IMR-90 (cell line): ENCODE results near the gene MYCBPAP. TPM values are rescaled to one million over a fixed set of nuclear protein-coding genes. Genes with fewer than 3 reads are reported as not detected.

Source experiments
- ATAC-seq: fragments of 200-7000 bp; cut with Tn5 transposase; 2 replicates; pipeline ENCODE4 v1.9.1; 2020; ENCODE audit warnings: low read depth, mild to moderate bottlenecking, moderate library complexity
- BruUV-seq: library from RNA; stranded (reverse); fragments of 400-500 nt; replicated peaks from 2 replicates; lab custom pipeline; 2021; lab: Mats Ljungman, UMichigan
- CTCF ChIA-PET: fragments of 300-600 bp; formaldehyde crosslinking; extraction: SDS; loops from one replicate; lab custom pipeline; 2021; ENCODE audit warnings: antibody characterized with exemption; lab: Yijun Ruan, JAX
- POLR2A ChIA-PET: fragments of 300-600 bp; sonication (Branson Sonifier 250); formaldehyde crosslinking; loops from one replicate; lab custom pipeline; 2022; ENCODE audit warnings: antibody characterized with exemption; ENCODE audit not compliant: unreplicated experiment; lab: Charles Lee
- DNase-seq: peaks from one replicate; pipeline ENCODE4 v3.0.0; 2013
- H2AFZ ChIP-seq: replicated peaks from 2 replicates; pipeline ENCODE3; 2013; ENCODE audit warnings: low read length, mild to moderate bottlenecking; ENCODE audit not compliant: poor library complexity
- H2AK5ac ChIP-seq: 2 replicates; pipeline ENCODE4 v1.6.1; 2013; ENCODE audit warnings: low read depth, low read length, inconsistent platforms
- H2AK9ac ChIP-seq: replicated peaks from 2 replicates; pipeline ENCODE3; 2013; ENCODE audit warnings: mild to moderate bottlenecking, low read depth, low read length, moderate library complexity; ENCODE audit not compliant: poor library complexity
- H2BK120ac ChIP-seq: 2 replicates; pipeline ENCODE4 v1.6.1; 2013; ENCODE audit warnings: low read depth, low read length, inconsistent platforms
- H2BK15ac ChIP-seq: 3 replicates; pipeline ENCODE4 v1.6.1; 2013; ENCODE audit warnings: low read depth, low read length, inconsistent platforms
- H2BK20ac ChIP-seq: 2 replicates; pipeline ENCODE4 v1.6.1; 2013; ENCODE audit warnings: low read depth, mild to moderate bottlenecking, inconsistent platforms, low read length, moderate library complexity
- H2BK5ac ChIP-seq: 2 replicates; pipeline ENCODE4 v1.6.1; 2013; ENCODE audit warnings: mild to moderate bottlenecking, low read depth, low read length, inconsistent platforms; ENCODE audit not compliant: poor library complexity, severe bottlenecking
- H3K14ac ChIP-seq: replicated peaks from 2 replicates; pipeline ENCODE4 v1.6.1; 2013; ENCODE audit warnings: low read depth, low read length, inconsistent platforms
- H3K18ac ChIP-seq: 2 replicates; pipeline ENCODE4 v1.6.1; 2013; ENCODE audit warnings: low read depth, low read length, control low read depth
- H3K23ac ChIP-seq: 2 replicates; pipeline ENCODE4 v1.6.1; 2013; ENCODE audit warnings: low read depth, low read length, inconsistent platforms
- H3K27ac ChIP-seq: 2 replicates; pipeline ENCODE4 v1.5.1; 2013; ENCODE audit warnings: mild to moderate bottlenecking, control low read depth, low read length; ENCODE audit not compliant: insufficient read depth
- H3K27me3 ChIP-seq: 2 replicates; pipeline ENCODE4 v1.6.1; 2013; ENCODE audit warnings: low read length; ENCODE audit not compliant: control insufficient read depth, insufficient read depth
- H3K36me3 ChIP-seq: 2 replicates; pipeline ENCODE4 v1.6.1; 2013; ENCODE audit warnings: low read length, mixed read lengths; ENCODE audit not compliant: control insufficient read depth, insufficient read depth
- H3K4ac ChIP-seq: 2 replicates; pipeline ENCODE4 v1.6.1; 2013; ENCODE audit warnings: low read depth, low read length, inconsistent platforms
- H3K4me1 ChIP-seq: 2 replicates; pipeline ENCODE4 v1.6.1; 2013; ENCODE audit warnings: low read length, mixed read lengths; ENCODE audit not compliant: control insufficient read depth, insufficient read depth
- H3K4me2 ChIP-seq: 2 replicates; pipeline ENCODE4 v1.6.1; 2013; ENCODE audit warnings: low read depth, mild to moderate bottlenecking, control low read depth, low read length, moderate library complexity
- H3K4me3 ChIP-seq: 2 replicates; pipeline ENCODE4 v1.5.1; 2013; ENCODE audit warnings: low read depth, mild to moderate bottlenecking, control low read depth, low read length, moderate library complexity; ENCODE audit not compliant: insufficient read depth
- H3K56ac ChIP-seq: 2 replicates; pipeline ENCODE4 v1.6.1; 2013; ENCODE audit warnings: low read length, inconsistent platforms; ENCODE audit not compliant: insufficient read depth; ENCODE audit errors: extremely low read depth
- H3K79me1 ChIP-seq, 2 experiments: 2 replicates each; pipeline ENCODE4 v1.6.1; 2013; ENCODE audit warnings: low read length in 2 of 2, inconsistent platforms in 1 of 2, low read depth in 1 of 2
- H3K9ac ChIP-seq: 2 replicates; pipeline ENCODE4 v1.6.1; 2013; ENCODE audit warnings: low read depth, low read length, control low read depth
- H3K9me1 ChIP-seq: 2 replicates; pipeline ENCODE4 v1.6.1; 2013; ENCODE audit warnings: low read length, inconsistent platforms; ENCODE audit not compliant: insufficient read depth
- H3K9me3 ChIP-seq: 2 replicates; pipeline ENCODE4 v1.6.1; 2013; ENCODE audit warnings: low read length; ENCODE audit not compliant: control insufficient read depth, insufficient read depth
- H4K20me1 ChIP-seq: 2 replicates; pipeline ENCODE4 v1.6.1; 2013; ENCODE audit warnings: low read length, inconsistent platforms; ENCODE audit not compliant: insufficient read depth
- H4K5ac ChIP-seq: 2 replicates; pipeline ENCODE4 v1.6.1; 2013; ENCODE audit warnings: mild to moderate bottlenecking, low read depth, low read length, control low read depth
- H4K8ac ChIP-seq, 2 experiments: 2 replicates each; pipeline ENCODE4 v1.6.1; 2013; ENCODE audit warnings: low read depth in 2 of 2, low read length in 2 of 2, control low read depth in 1 of 2, inconsistent platforms in 1 of 2
- H4K91ac ChIP-seq: 2 replicates; pipeline ENCODE4 v1.6.1; 2013; ENCODE audit warnings: low read depth, low read length, inconsistent platforms; ENCODE audit not compliant: insufficient read depth
- BHLHE40 ChIP-seq: fragments of 150-350 bp; IDR thresholded peaks from 2 replicates; pipeline ENCODE4 v1.6.1; 2016; ENCODE audit warnings: mild to moderate bottlenecking, low read depth, low read length
- CEBPB ChIP-seq: IDR thresholded peaks from 2 replicates; pipeline ENCODE4 v1.6.1; 2012; ENCODE audit warnings: low read depth, low read length, improper control_type of control experiment
- CHD1 ChIP-seq: IDR thresholded peaks from 2 replicates; pipeline ENCODE4 v1.6.1; 2012; ENCODE audit warnings: low read depth, low read length, improper control_type of control experiment
- CTCF ChIP-seq: conservative IDR thresholded peaks from 2 replicates; pipeline ENCODE4 v1.5.1; 2012; ENCODE audit warnings: mild to moderate bottlenecking, low read depth, low read length, improper control_type of control experiment
- ELK1 ChIP-seq: fragments of 150-350 bp; IDR thresholded peaks from 2 replicates; pipeline ENCODE4 v1.6.1; 2016; ENCODE audit warnings: low read depth, mild to moderate bottlenecking, low read length, moderate library complexity, borderline replicate concordance
- FOS ChIP-seq: fragments of 150-350 bp; IDR thresholded peaks from 2 replicates; pipeline ENCODE4 v1.6.1; 2016; ENCODE audit warnings: low read depth, low read length
- MAFK ChIP-seq: IDR thresholded peaks from 2 replicates; pipeline ENCODE4 v1.6.1; 2012; ENCODE audit warnings: low read depth, low read length, improper control_type of control experiment
- MAZ ChIP-seq: IDR thresholded peaks from 2 replicates; pipeline ENCODE4 v1.6.1; 2012; ENCODE audit warnings: low read depth, mild to moderate bottlenecking, low read length, improper control_type of control experiment, moderate library complexity, borderline replicate concordance
- MXI1 ChIP-seq: IDR thresholded peaks from 2 replicates; pipeline ENCODE4 v1.6.1; 2012; ENCODE audit warnings: low read depth, mild to moderate bottlenecking, low read length, moderate library complexity, borderline replicate concordance
- NFE2L2 ChIP-seq: fragments of 150-350 bp; IDR thresholded peaks from 2 replicates; pipeline ENCODE4 v1.6.1; 2016; ENCODE audit warnings: low read depth, mild to moderate bottlenecking, low read length
- POLR2A ChIP-seq: IDR thresholded peaks from 2 replicates; pipeline ENCODE4 v1.6.1; 2012; ENCODE audit warnings: mild to moderate bottlenecking, low read depth, low read length
- RAD21 ChIP-seq: IDR thresholded peaks from 2 replicates; pipeline ENCODE4 v1.6.1; 2012; ENCODE audit warnings: low read length, improper control_type of control experiment
- RCOR1 ChIP-seq: IDR thresholded peaks from 2 replicates; pipeline ENCODE4 v1.6.1; 2012; ENCODE audit warnings: mild to moderate bottlenecking, low read length, improper control_type of control experiment; ENCODE audit not compliant: insufficient replicate concordance
- RFX5 ChIP-seq: IDR thresholded peaks from 2 replicates; pipeline ENCODE4 v1.8.0; 2012; ENCODE audit warnings: low read depth, mild to moderate bottlenecking, low read length, moderate library complexity
- SMC3 ChIP-seq: fragments of 150-350 bp; IDR thresholded peaks from 2 replicates; pipeline ENCODE4 v1.6.1; 2016; ENCODE audit warnings: low read depth, mild to moderate bottlenecking, antibody characterized with exemption, low read length, moderate library complexity
- USF2 ChIP-seq: fragments of 150-350 bp; IDR thresholded peaks from 2 replicates; pipeline ENCODE4 v1.6.1; 2017; ENCODE audit warnings: mild to moderate bottlenecking, antibody characterized with exemption, low read length, low read depth
- WGBS, 2 experiments: methylation state at CpG; one replicate each; pipeline versions ENCODE4 v1.1.5 to v1.1.7; 2013; ENCODE audit warnings: missing lambda C conversion rate in 2 of 2; ENCODE audit not compliant: insufficient read length in 1 of 2; ENCODE audit errors: extremely low coverage in 2 of 2; 5-methylcytosine and 5-hydroxymethylcytosine counted together
- dilution Hi-C: fragments of 300-500 bp; cut with HindIII; formaldehyde crosslinking; loops from one replicate; pipeline ENCODE4 v1.14.3; 2018; ENCODE audit warnings: low sequenced_read_pairs; ENCODE audit not compliant: unreplicated experiment
- in situ Hi-C: fragments of 300-500 bp; cut with MboI; formaldehyde crosslinking; loops from 3 replicates; pipeline ENCODE4 v1.14.3; 2019; ENCODE audit warnings: low sequenced_read_pairs, inconsistent platforms, mixed read lengths
- intact Hi-C: fragments of 100-400 bp; cut with micrococcal nuclease; formaldehyde crosslinking; loops from 2 replicates; pipeline ENCODE4 v1.10.0; 2022
- polyA plus RNA-seq, 3 experiments: library from polyadenylated mRNA; depleted of rRNA; stranded (reverse); fragments of >200 nt; gene quantifications; 2 replicates each; pipeline ENCODE4 v1.2.3, GENCODE V29; 2012; ENCODE audit warnings: low replicate concordance in 1 of 3
- total RNA-seq: library from RNA; depleted of rRNA; stranded (reverse); fragments of >200 nt; gene quantifications from 2 replicates; pipeline ENCODE4 v1.2.3, GENCODE V29; 2012

Gene MYCBPAP
- total and polyA plus RNA-seq, 2 of the 4 experiments (the other 2 are of a cell fraction) = 0.17 to 0.18 TPM

- in situ Hi-C loops (no loop called here), intact Hi-C loops (no loop called here), dilution Hi-C loops (no loop called here)
- H3K27ac ChIP-seq = no peak overlapping the region
- no peaks in the 10 kb centered on the region for H3K9me3 ChIP-seq
- no peaks in the 10 kb centered on the region for H3K36me3 ChIP-seq
- H3K14ac ChIP-seq = no peak overlapping the region
- H3K4me1 ChIP-seq = no peaks in the 10 kb centered on the region
- ATAC-seq (no peak), DNase-seq (no peak)
- no peak overlapping the region for H2BK120ac ChIP-seq
- H3K23ac ChIP-seq = no peak overlapping the region
- no peak overlapping the region for H4K91ac ChIP-seq
- no peak overlapping the region for H2BK15ac ChIP-seq
- H2AK9ac ChIP-seq = no peak overlapping the region
- CTCF ChIA-PET = no interaction called here
- no peaks in the 10 kb centered on the region for H3K79me1 ChIP-seq
- no peaks in the 10 kb centered on the region; the same call in none of the 2 replicates for H3K27me3 ChIP-seq
- H3K4me2 ChIP-seq = no peak overlapping the region
- H4K8ac ChIP-seq = no peak overlapping the region
- H3K56ac ChIP-seq = no peak overlapping the region
- H2AFZ ChIP-seq = no peak overlapping the region
- no peak for TF ChIP-seq RCOR1
- TF ChIP-seq CTCF = no peak
- TF ChIP-seq RFX5 = no peak
- no peak for TF ChIP-seq RAD21
- TF ChIP-seq NFE2L2 = no peak
- no peak for TF ChIP-seq FOS
- TF ChIP-seq POLR2A = no peak
- TF ChIP-seq ELK1 = no peak
- no peak for TF ChIP-seq MAZ
- no peak for TF ChIP-seq SMC3
- TF ChIP-seq BHLHE40 = no peak
- no peak for TF ChIP-seq MAFK
- TF ChIP-seq CHD1 = no peak
- TF ChIP-seq USF2 = no peak
- no peak for TF ChIP-seq CEBPB
- TF ChIP-seq MXI1 = no peak
- H2BK20ac ChIP-seq = no peak overlapping the region
- H3K9ac ChIP-seq = no peak overlapping the region
- H3K4me3 ChIP-seq = no peak overlapping the region
- no peak overlapping the region for H4K5ac ChIP-seq
- no peak overlapping the region for H3K18ac ChIP-seq
- no CpG with 5 or more reads among the region's 3 CpGs for WGBS, 2 experiments
- BruUV-seq = no TSS peak
- POLR2A ChIA-PET = interaction anchor here (0.6 kb wide), 1 partner anchor 214 kb away, joined by 3 read pairs; no protein-coding TSS in a partner anchor
- H4K20me1 ChIP-seq = no peaks in the 10 kb centered on the region
- H2AK5ac ChIP-seq = no peak overlapping the region
- H3K4ac ChIP-seq = no peak overlapping the region
- no peak overlapping the region for H2BK5ac ChIP-seq
- no peaks in the 10 kb centered on the region for H3K9me1 ChIP-seq
Observed at GRCh38 chr17:50493744-50494143, 14.5 kb upstream of the MYCBPAP start.
